GM23338 (cell line): ENCODE measurements around the gene LIPT1. TPM values are rescaled to one million over a fixed set of nuclear protein-coding genes. Genes with fewer than 3 reads are reported as not detected.

Experiments
- ATAC-seq: fragments of 200-7000 bp; cut with Tn5 transposase; 3 replicates; pipeline ENCODE4 v1.9.1; 2020
- DNase-seq: peaks from one replicate; pipeline ENCODE4 v3.0.0-alpha.2; 2015; ENCODE audit warnings: low spot score
- H2AFZ ChIP-seq: fragments of 200-600 bp; sonication (generic); 2 replicates; pipeline ENCODE4 v1.8.0; 2016; ENCODE audit warnings: antibody characterized with exemption, mild to moderate bottlenecking, moderate library complexity
- H3F3A ChIP-seq: fragments of 200-600 bp; sonication (generic); replicated peaks from 2 replicates; pipeline ENCODE4 v1.8.0; 2017; ENCODE audit warnings: antibody characterized with exemption, mixed run types, low read depth
- H3K27ac ChIP-seq: fragments of 200-600 bp; sonication (generic); 2 replicates; pipeline ENCODE4 v1.6.1; 2016; ENCODE audit warnings: low read depth
- H3K27me3 ChIP-seq: fragments of 200-600 bp; sonication (generic); 2 replicates; pipeline ENCODE4 v1.8.0; 2016; ENCODE audit warnings: mild to moderate bottlenecking, mixed run types, moderate library complexity; ENCODE audit not compliant: insufficient read depth
- H3K36me3 ChIP-seq: fragments of 200-600 bp; sonication (generic); 2 replicates; pipeline ENCODE4 v1.8.0; 2016; ENCODE audit warnings: mild to moderate bottlenecking; ENCODE audit not compliant: insufficient read depth
- H3K4me1 ChIP-seq: fragments of 200-600 bp; sonication (generic); 2 replicates; pipeline ENCODE4 v1.8.0; 2016; ENCODE audit warnings: mild to moderate bottlenecking, moderate library complexity; ENCODE audit not compliant: insufficient read depth
- H3K4me2 ChIP-seq: fragments of 200-600 bp; sonication (generic); 2 replicates; pipeline ENCODE4 v1.7.1; 2017; ENCODE audit warnings: mixed run types
- H3K4me3 ChIP-seq: fragments of 200-600 bp; sonication (generic); 2 replicates; pipeline ENCODE4 v1.6.1; 2016; ENCODE audit warnings: mixed run types
- H3K79me2 ChIP-seq: fragments of 200-600 bp; sonication (generic); replicated peaks from 2 replicates; pipeline ENCODE4 v1.8.0; 2017; ENCODE audit warnings: mild to moderate bottlenecking; ENCODE audit not compliant: insufficient read depth
- H3K9me2 ChIP-seq: fragments of 200-600 bp; sonication (generic); 2 replicates; pipeline ENCODE4 v1.8.0; 2017; ENCODE audit not compliant: insufficient read depth
- H4K20me1 ChIP-seq: fragments of 200-600 bp; sonication (generic); replicated peaks from 2 replicates; pipeline ENCODE4 v1.8.0; 2017; ENCODE audit warnings: mild to moderate bottlenecking; ENCODE audit not compliant: insufficient read depth
- H3K27ac Mint-ChIP-seq: 2 replicates; pipeline ENCODE4 v1.8.0; 2020; ENCODE audit warnings: inconsistent platforms, mild to moderate bottlenecking, moderate library complexity, mixed read lengths
- H3K27me3 Mint-ChIP-seq: 3 replicates; pipeline ENCODE4 v1.8.0; 2022; ENCODE audit warnings: low read depth, mild to moderate bottlenecking, moderate library complexity, mixed read lengths, inconsistent platforms; ENCODE audit not compliant: insufficient read depth, poor library complexity
- H3K36me3 Mint-ChIP-seq: 3 replicates; pipeline ENCODE4 v1.8.0; 2021; ENCODE audit warnings: low read depth, mild to moderate bottlenecking, inconsistent platforms, moderate library complexity, mixed read lengths
- H3K4me1 Mint-ChIP-seq: 3 replicates; pipeline ENCODE4 v1.8.0; 2020; ENCODE audit warnings: mild to moderate bottlenecking, inconsistent platforms, mixed read lengths
- H3K4me3 Mint-ChIP-seq: 3 replicates; pipeline ENCODE4 v1.8.0; 2021; ENCODE audit warnings: moderate library complexity, mild to moderate bottlenecking, inconsistent platforms, mixed read lengths
- H3K9me3 Mint-ChIP-seq: 3 replicates; pipeline ENCODE4 v1.8.0; 2020; ENCODE audit warnings: moderate library complexity, mild to moderate bottlenecking, inconsistent platforms, mixed read lengths
- EZH2 ChIP-seq: fragments of 200-600 bp; sonication (generic); IDR thresholded peaks from one replicate; pipeline ENCODE4 v1.8.0; 2017; ENCODE audit warnings: antibody characterized with exemption, mild to moderate bottlenecking, low read depth; ENCODE audit not compliant: unreplicated experiment
- JUNB ChIP-seq: IDR thresholded peaks from one replicate; pipeline ENCODE4 v1.6.1; 2016; ENCODE audit warnings: antibody characterized with exemption; ENCODE audit not compliant: unreplicated experiment
- NANOG ChIP-seq: IDR thresholded peaks from 2 replicates; pipeline ENCODE4 v1.6.1; 2016; ENCODE audit warnings: antibody characterized with exemption, borderline replicate concordance
- STAT1 ChIP-seq: IDR thresholded peaks from one replicate; pipeline ENCODE4 v1.6.1; 2016; ENCODE audit warnings: antibody characterized with exemption; ENCODE audit not compliant: unreplicated experiment
- ZNF114 ChIP-seq: fragments of 250-450 bp; sonication (Bioruptor Pico); IDR thresholded peaks from 2 replicates; pipeline ENCODE4 v1.5.0; 2020; ENCODE audit warnings: mild to moderate bottlenecking, moderate library complexity
- ZNF331 ChIP-seq: fragments of 250-450 bp; sonication (Bioruptor Pico); IDR thresholded peaks from 2 replicates; pipeline ENCODE4 v1.5.0; 2020; ENCODE audit warnings: low read depth, mild to moderate bottlenecking, moderate library complexity
- polyA plus RNA-seq: library from polyadenylated mRNA; unstranded; fragments of >200 nt; fragmentation: Nextera tagmentation; extraction: Ambion mirVana; gene quantifications from 2 replicates; pipeline ENCODE4 v1.2.1, GENCODE V29; 2016
- total RNA-seq: library from RNA; depleted of rRNA; stranded (reverse); fragments of >200 nt; shearing (Covaris generic); gene quantifications from 2 replicates; pipeline ENCODE4 v1.2.3, GENCODE V29; 2014
- TF ChIP-seq, protein P1 (sequence below): fragments of 250-450 bp; sonication (Bioruptor Pico); IDR thresholded peaks from 2 replicates; pipeline ENCODE4 v1.5.0; 2020; ENCODE audit warnings: mild to moderate bottlenecking, moderate library complexity
- TF ChIP-seq, protein P2 (sequence below): IDR thresholded peaks from one replicate; pipeline ENCODE4 v1.6.1; 2018; ENCODE audit warnings: antibody characterized with exemption; ENCODE audit not compliant: unreplicated experiment

The LIPT1 gene
- total and polyA plus RNA-seq, 2 experiments from 2014 or later = 11.5 to 15.4 TPM

DNA sequence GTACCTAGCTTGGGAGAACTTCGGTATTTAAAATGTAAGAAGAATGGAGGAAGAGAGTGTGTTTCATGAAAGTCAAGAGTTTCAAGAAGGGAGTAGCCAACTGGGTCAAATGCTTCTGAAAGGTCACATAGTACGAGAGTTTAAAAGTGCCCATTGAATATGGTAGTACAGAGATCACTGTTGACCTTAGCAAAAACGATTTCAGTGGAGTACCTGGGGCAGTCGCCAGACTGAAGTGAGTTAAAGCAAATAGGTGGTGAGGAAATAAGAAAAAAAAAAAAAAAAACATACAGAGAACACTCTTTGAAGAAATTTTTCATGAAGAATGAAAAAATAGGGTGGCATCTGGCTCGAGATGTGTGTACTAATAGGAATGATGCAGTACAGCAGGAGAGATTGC, 11.5 kb downstream of the LIPT1 start (continued):
- TF ChIP-seq, protein P1, sequence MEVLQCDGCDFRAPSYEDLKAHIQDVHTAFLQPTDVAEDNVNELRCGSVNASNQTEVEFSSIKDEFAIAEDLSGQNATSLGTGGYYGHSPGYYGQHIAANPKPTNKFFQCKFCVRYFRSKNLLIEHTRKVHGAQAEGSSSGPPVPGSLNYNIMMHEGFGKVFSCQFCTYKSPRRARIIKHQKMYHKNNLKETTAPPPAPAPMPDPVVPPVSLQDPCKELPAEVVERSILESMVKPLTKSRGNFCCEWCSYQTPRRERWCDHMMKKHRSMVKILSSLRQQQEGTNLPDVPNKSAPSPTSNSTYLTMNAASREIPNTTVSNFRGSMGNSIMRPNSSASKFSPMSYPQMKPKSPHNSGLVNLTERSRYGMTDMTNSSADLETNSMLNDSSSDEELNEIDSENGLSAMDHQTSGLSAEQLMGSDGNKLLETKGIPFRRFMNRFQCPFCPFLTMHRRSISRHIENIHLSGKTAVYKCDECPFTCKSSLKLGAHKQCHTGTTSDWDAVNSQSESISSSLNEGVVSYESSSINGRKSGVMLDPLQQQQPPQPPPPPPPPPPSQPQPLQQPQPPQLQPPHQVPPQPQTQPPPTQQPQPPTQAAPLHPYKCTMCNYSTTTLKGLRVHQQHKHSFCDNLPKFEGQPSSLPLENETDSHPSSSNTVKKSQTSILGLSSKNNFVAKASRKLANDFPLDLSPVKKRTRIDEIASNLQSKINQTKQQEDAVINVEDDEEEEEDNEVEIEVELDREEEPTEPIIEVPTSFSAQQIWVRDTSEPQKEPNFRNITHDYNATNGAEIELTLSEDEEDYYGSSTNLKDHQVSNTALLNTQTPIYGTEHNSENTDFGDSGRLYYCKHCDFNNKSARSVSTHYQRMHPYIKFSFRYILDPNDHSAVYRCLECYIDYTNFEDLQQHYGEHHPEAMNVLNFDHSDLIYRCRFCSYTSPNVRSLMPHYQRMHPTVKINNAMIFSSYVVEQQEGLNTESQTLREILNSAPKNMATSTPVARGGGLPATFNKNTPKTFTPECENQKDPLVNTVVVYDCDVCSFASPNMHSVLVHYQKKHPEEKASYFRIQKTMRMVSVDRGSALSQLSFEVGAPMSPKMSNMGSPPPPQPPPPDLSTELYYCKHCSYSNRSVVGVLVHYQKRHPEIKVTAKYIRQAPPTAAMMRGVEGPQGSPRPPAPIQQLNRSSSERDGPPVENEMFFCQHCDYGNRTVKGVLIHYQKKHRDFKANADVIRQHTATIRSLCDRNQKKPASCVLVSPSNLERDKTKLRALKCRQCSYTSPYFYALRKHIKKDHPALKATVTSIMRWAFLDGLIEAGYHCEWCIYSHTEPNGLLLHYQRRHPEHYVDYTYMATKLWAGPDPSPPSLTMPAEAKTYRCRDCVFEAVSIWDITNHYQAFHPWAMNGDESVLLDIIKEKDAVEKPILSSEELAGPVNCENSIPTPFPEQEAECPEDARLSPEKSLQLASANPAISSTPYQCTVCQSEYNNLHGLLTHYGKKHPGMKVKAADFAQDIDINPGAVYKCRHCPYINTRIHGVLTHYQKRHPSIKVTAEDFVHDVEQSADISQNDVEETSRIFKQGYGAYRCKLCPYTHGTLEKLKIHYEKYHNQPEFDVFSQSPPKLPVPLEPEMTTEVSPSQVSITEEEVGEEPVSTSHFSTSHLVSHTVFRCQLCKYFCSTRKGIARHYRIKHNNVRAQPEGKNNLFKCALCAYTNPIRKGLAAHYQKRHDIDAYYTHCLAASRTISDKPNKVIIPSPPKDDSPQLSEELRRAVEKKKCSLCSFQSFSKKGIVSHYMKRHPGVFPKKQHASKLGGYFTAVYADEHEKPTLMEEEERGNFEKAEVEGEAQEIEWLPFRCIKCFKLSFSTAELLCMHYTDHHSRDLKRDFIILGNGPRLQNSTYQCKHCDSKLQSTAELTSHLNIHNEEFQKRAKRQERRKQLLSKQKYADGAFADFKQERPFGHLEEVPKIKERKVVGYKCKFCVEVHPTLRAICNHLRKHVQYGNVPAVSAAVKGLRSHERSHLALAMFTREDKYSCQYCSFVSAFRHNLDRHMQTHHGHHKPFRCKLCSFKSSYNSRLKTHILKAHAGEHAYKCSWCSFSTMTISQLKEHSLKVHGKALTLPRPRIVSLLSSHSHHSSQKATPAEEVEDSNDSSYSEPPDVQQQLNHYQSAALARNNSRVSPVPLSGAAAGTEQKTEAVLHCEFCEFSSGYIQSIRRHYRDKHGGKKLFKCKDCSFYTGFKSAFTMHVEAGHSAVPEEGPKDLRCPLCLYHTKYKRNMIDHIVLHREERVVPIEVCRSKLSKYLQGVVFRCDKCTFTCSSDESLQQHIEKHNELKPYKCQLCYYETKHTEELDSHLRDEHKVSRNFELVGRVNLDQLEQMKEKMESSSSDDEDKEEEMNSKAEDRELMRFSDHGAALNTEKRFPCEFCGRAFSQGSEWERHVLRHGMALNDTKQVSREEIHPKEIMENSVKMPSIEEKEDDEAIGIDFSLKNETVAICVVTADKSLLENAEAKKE = no peak
- TF ChIP-seq JUNB = no peak

DNA sequence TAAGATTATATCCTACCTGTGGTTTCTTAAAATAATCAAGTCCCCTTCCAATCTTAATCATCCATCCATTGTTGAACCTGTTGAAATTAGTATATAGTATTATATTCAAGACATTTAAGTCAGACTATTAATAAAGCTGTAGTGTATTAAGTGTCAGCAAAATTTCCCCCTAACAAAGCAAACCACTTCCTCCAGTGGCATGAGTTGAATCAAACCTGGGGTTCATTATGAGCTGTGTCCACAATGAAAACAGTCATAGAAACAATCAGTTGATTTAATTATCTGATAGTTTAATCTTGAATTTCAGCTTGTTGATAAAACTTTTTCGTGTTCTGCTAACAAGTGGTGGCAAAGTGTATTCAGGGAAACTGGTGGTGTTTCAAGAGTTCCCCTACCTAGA, 14.8 kb downstream of the LIPT1 start:
- no peak for DNase-seq
- Mint-ChIP-seq H3K27ac (no peak overlapping the region), H3K4me1 (no peaks in the 10 kb centered on the region), H3K36me3 (peaks cover 20% of the 10 kb centered on the region; the same call in 1 of the 3 replicates), H3K9me3 (no peaks in the 10 kb centered on the region), H3K27me3 (peaks cover 2% of the 10 kb centered on the region), H3K4me3 (no peak overlapping the region)
- H2AFZ ChIP-seq = no peak overlapping the region
- H3K4me3 ChIP-seq = no peak overlapping the region
- peaks cover 12% of the 10 kb centered on the region; the same call in 1 of the 2 replicates for H3K36me3 ChIP-seq
- peaks cover 2% of the 10 kb centered on the region; the same call in 1 of the 2 replicates for H4K20me1 ChIP-seq
- H3K4me1 ChIP-seq = no peaks in the 10 kb centered on the region
- H3K9me2 ChIP-seq = no peaks in the 10 kb centered on the region
- H3K27me3 ChIP-seq = no peaks in the 10 kb centered on the region
- no peak overlapping the region for H3K27ac ChIP-seq
- H3F3A ChIP-seq = no peaks in the 10 kb centered on the region
- H3K4me2 ChIP-seq = no peak overlapping the region
- 0 out of 2 replicates have a peak, but pooled peaks cover 5% of the 10 kb centered on the region for H3K79me2 ChIP-seq
- ATAC-seq = no peak
- no peak for TF ChIP-seq ZNF331 (CRISPR knock-in tag)
- no peak for TF ChIP-seq ZNF114
- TF ChIP-seq, protein P2, sequence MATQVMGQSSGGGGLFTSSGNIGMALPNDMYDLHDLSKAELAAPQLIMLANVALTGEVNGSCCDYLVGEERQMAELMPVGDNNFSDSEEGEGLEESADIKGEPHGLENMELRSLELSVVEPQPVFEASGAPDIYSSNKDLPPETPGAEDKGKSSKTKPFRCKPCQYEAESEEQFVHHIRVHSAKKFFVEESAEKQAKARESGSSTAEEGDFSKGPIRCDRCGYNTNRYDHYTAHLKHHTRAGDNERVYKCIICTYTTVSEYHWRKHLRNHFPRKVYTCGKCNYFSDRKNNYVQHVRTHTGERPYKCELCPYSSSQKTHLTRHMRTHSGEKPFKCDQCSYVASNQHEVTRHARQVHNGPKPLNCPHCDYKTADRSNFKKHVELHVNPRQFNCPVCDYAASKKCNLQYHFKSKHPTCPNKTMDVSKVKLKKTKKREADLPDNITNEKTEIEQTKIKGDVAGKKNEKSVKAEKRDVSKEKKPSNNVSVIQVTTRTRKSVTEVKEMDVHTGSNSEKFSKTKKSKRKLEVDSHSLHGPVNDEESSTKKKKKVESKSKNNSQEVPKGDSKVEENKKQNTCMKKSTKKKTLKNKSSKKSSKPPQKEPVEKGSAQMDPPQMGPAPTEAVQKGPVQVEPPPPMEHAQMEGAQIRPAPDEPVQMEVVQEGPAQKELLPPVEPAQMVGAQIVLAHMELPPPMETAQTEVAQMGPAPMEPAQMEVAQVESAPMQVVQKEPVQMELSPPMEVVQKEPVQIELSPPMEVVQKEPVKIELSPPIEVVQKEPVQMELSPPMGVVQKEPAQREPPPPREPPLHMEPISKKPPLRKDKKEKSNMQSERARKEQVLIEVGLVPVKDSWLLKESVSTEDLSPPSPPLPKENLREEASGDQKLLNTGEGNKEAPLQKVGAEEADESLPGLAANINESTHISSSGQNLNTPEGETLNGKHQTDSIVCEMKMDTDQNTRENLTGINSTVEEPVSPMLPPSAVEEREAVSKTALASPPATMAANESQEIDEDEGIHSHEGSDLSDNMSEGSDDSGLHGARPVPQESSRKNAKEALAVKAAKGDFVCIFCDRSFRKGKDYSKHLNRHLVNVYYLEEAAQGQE = no peak
- no peak for TF ChIP-seq STAT1
- no peak for TF ChIP-seq EZH2
- no peak for TF ChIP-seq NANOG
- no peak for TF ChIP-seq JUNB
